Measurements from ENCODE around the gene PRRC1.
"Not testable (repeated sequence)": the region's sequence is repeated elsewhere in the genome, so short reads cannot be mapped to it uniquely, and the experiment has no call there.

PRRC1 gene

GRCh38 chr5:127517480-127518318, at the start of gene PRRC1:
PRRC1 (plus strand) TSS chr5:127517640; CDS start chr5:127523480, 5,840 bp downstream.
- DNase-seq (ENCODE audit: low read depth, low spot score) = peak; percentile 53

- DNase-seq (ENCODE audit: low read depth, low spot score) = no peak
These were observed 46.2 kb upstream of the PRRC1 start for GRCh38 chr5:127471211-127471610.

DNA sequence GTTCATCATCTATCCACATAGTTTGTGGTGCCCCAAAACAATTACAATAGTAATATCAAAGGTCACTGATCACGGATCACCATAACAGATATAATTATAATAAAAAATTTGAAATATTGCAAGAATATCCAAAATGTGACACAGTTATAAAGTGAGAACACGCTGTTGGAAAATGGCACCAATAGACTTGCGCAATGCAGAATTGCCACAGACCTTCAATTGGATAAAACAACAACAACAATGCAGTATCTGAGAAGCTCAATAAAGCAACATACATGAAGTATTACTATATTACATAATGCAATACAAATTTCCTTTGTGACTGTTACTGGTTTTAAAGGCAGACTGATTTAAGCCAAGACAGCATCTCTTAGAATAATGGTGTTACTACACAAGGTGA, 44.7 kb upstream of the PRRC1 start:
- DNase-seq (ENCODE audit: low read depth, low spot score) = no peak

DNA sequence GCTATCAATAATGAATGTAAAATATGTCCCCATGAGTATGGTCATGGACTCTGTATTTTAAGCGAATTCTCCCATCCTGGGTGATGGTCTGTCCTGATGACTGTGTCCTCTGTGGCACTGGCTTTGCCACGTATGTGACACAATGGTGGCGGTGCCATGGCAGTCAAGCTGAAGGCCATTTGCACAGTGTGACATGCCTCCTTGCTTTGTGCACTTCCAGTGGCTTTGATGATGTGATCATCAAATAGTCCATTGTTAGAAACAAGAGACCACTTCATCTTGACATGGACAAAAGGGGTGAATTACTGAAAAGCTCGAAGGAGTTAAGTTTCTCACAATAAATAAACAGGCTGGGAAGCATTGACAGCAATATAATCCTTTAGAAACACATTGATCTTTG, 31.0 kb upstream of the PRRC1 start:
- no peak for DNase-seq (ENCODE audit: low read depth, low spot score)

- no peak for DNase-seq (ENCODE audit: low read depth, low spot score)
These were observed 24.3 kb upstream of the PRRC1 start for GRCh38 chr5:127492854-127493738.

DNA sequence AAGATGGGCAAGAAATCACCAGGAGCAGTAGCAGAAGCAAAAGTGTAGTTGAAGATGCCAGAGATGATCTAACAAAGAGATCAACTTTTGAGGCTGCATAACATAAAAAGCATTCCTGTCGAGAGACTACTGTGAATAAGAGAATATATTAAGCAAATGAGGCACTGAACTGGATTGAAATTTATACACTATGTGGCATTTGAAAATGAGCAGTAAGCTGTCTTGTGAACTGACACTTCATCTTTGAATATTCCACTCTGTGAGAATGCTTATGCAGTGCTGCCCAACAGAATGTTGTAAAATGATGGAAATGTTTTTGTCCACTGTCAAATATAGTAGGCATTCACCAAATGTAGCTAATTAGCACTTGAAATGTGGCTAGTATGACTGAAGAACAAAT, 18.9 kb upstream of the PRRC1 start:
- no peak for DNase-seq (ENCODE audit: low read depth, low spot score)

DNA sequence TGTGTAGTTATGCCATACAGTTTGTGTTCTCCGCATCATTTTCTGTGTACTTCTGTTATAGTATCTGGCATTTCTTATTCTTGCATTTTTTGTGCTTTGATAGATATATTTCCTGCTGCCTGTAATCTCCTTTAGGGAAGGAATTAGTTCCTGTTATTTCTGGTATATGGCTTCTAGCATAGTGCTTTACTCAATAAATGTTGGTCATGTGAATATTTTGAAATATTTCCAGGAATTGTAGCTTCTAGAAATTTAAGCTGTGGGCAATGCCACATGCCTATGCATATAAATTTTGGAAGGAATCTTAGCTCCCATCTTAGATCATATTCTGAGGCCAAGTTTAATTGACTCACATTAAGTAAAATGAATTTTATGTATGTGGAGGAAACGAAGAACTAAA, 11.5 kb upstream of the PRRC1 start:
- no peak for DNase-seq (ENCODE audit: low read depth, low spot score)

- DNase-seq (ENCODE audit: low read depth, low spot score) = no peak
These were observed 10.8 kb upstream of the PRRC1 start for GRCh38 chr5:127506616-127507015.

DNA sequence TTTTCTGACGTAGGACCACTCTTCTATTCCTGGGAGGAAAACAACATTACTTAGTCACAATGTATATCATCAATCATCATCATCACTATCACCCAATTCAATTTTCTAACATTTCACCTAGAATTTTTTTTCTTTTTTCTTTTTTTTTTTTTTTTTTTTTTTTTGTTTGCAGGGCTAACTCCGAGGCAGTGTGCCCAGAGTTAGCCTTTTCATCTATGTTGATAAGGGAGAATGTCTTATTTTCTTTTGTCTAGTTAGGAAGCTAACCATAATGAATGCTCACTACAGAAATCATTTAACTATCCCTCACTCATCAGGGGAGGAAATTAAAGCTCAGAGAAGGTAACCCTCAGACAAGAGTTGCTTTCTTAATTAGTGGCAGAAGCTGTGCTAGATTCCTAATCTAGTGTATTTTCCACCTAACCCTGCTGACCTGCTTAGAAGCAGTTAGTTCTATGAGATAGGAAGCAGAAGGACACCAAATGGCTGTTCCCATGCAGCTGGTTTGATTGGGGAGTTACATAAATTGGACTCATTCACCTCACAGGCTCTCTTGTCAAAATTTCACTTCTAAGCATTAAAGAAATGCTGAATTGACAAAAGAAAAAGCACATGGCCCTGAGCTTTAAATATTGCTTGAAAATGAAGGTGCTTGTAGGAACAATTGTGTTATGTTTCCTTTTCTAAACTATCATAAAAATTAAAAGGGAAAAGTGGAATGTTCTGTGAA, 8.6 kb upstream of the PRRC1 start:
- no peak for DNase-seq (ENCODE audit: low read depth, low spot score)

DNA sequence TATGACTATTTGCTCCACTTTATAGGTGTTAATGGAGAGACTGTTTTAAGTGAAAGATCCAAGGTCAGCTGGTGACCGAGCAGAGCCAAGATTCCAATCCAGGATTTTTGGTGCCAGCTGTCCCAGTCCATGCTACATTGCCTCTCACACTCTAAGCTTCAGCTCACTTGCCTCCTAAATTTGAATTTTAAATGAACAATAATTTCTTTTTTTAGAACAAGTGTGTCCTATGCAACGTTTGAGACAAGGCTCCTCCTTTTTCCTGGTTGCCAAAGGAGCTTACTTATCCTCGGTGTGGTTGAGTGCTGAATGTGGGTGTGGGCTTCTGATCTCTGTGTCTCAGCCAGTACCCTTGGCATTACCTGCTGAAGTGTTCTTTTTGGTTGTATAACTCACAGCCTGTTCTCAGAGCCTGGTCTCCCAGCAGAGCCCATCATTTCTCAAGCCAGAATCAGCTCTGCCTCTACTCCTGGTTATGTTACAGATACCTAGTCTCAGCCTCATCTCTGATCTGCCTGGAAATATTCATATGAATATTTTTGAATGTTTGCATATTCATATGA, 4.0 kb upstream of the PRRC1 start:
- no peak for DNase-seq (ENCODE audit: low read depth, low spot score)

DNA sequence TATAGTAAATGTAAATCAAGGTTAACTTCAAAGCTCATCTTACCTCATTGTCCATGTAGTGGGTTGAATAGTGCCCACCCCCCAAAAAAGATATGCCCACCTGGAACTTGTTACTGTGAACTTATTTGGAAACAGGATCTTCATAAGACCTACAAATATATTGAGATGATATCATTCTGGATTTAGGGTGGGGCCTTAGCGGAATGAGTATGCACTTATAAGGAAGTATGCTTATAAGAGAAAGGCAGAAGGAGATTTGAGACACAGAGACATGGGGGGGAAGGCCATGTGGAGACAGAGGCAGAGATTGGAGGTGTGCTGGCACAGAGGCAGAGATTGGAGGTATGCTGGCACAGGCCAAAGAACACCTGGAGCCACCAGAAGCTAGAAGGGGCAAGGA, 2.6 kb upstream of the PRRC1 start:
- DNase-seq (ENCODE audit: low read depth, low spot score) = no peak

DNA sequence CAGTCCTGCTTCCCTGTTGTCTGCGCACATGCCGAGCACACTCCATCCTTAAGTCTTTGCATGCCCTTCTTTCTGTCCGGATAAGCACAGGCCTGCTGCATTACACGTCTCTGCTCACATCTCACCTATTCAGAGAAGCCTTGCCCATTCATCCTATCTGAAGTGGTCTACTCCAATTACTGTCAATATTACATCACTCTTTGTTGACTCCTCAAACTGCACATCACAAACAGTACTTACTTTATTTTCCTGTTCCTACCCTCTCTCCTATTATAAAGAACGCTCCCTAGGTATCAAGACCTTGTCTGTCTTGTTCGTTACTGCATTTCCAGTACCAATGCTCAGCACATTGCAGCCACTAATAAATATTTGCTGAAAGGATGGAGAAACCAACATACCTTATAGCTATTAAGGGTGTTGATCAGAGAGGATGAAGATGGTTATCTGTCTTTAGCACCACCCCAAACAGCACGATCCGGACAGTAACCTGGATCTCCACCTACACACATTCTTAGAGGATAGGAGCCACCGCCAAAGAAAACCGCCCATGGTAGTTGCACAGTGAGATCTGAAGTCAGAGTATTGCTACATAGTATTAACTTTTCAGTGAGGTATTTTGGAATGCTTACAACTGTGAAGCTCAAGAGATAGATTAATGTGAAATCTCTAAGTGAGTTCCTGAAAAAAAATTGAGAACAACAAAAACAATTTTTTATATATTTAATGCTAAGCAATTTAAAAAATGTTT, 1.6 kb upstream of the PRRC1 start:
- DNase-seq (ENCODE audit: low read depth, low spot score) = no peak

DNA sequence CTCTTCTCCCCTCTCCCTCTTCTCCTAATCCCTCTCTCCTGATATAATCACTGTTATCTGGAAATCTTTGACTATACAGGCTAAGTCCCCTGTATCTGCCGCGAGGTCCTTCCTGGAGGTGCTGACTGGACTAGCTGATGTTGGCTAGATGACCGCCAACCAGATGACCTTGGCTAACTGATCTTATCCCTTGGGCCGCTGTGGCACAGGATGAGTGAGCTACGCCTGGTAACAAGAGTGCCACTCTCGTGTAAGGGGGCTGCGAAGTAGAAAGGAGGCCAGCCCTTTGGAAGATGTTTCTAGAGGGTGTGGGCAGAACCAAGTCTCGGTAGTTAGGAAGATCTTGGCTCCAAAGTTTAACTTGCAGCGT, 345 bp upstream of the PRRC1 start:
- no peak for DNase-seq (ENCODE audit: low read depth, low spot score)

DNA sequence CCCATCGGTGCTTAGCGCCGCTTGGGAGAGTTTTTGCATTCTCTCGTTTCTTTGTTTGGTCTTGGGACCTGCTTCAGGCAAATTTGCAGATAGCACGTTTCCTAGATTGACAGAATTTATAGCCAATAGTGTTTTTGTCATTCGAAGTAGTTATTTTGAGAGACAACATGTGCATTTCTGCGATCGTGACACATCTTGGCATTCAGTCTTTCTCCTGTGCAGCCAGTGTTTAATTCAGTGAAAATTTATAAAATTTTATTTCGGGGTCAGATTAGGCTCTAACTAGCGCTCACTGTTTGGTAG, 830 bp downstream of the PRRC1 start:
- no peak for DNase-seq (ENCODE audit: low read depth, low spot score)

- no peak for DNase-seq (ENCODE audit: low read depth, low spot score)
These were observed 2.1 kb downstream of the PRRC1 start for GRCh38 chr5:127519527-127519926.

DNA sequence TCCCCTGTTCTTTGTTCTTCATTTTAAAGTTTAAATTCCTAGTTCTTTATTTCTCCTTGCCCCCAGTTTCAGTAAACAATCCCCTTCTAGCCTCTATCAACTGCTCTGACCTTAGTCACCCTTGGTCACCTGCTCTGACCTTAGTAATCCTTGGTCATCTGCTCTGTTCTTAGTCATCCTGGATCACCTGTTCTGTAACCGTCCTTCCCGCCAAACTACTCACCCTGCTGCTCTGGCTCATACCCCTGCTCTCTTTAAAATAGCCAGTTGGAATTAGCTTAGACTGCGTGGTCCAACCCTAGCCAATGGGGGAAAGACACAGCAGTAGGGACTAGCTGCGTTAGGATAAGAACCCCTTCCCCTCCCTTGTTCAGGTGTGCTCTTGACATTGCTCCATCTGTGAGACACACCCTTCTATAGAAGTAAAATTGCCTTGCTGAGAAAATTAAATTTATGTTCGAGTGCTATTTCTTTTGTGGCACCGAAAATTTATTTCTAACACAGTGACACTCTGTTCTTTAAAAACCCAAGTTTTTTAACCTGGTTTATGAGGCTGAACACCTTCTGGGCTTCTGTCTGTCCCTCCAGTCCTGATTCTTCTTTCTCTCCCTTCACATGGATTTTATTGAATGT, 3.8 kb downstream of the PRRC1 start:
- no peak for DNase-seq (ENCODE audit: low read depth, low spot score)

DNA sequence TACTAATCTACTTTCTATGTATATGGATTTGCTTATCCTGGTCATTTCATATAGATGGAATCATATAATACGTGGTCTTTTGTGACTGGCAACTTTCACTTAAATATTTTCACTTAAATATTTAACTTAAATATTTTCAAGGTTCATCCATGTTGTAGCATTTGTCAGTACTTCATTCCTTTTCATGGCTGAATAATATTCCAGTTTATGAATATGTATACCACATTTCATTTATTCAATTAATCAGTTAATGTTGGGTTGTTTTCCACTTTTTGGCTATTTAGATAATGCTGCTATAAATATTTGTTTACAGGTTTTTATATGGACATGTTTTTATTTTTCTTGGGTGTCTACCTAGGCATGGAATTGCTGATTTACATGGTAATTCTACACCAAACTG, 7.7 kb downstream of the PRRC1 start:
- DNase-seq (ENCODE audit: low read depth, low spot score) = no peak

GRCh38 chr5:127529904-127530682, 12.7 kb downstream of the PRRC1 start:
- DNase-seq (ENCODE audit: low read depth, low spot score) = no peak

DNA sequence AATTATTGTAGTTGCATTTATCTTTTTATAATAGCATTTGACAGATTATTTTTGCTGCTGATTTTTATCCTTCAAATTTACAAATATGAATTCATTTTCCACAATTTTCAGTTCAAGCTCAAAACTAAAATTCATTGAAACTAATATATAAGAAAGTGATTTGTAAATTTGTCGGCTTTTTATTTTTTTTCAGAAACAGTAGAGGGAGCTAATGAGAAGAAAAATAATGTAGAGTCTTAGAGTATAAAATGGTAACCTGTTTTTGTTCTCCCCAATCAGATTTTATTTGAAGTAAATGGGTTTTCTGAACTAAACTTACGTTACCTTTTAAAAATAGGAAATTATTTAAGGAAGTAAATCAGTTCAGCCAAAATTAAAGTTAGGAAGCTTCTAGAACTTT, 19.2 kb downstream of the PRRC1 start:
- no peak for DNase-seq (ENCODE audit: low read depth, low spot score)

DNA sequence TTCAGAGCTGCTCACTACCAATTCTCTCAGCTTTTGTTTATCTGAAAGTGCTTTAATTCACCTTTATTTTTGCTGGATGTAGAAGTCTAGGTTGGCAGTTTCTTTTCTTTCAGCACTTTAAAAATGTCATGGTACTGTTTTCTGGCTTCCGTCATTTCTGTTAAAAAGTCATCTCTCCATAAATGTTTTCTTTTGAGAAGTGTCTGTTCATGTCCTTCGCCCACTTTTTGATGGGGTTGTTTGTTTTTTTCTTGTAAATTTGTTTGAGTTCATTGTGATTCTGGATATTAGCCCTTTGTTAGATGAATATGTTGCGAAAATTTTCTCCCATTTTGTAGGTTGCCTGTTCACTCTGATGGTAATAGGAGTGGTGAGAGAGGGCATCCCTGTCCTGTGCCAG, 23.1 kb downstream of the PRRC1 start:
- not testable (repeated sequence) for DNase-seq (ENCODE audit: low read depth, low spot score)

Data from activated CD4-positive, CD25-positive, alpha-beta regulatory T cell treated with anti-CD3 and anti-CD28 coated beads, Interleukin-2, amount 50 U/mL, for 16 hours (primary cell).